Calu3 (cell line): ENCODE measurements around the gene FASTK. TPM values are rescaled to one million over a fixed set of nuclear protein-coding genes. Genes with fewer than 3 reads are reported as not detected.

ENCODE experiments used
- BruUV-seq: library from RNA; stranded (reverse); fragments of 400-500 nt; replicated peaks from 2 replicates; lab custom pipeline; 2021; lab: Mats Ljungman, UMichigan
- CTCF ChIA-PET: fragments of 300-600 bp; sonication (Branson Sonifier 250); formaldehyde crosslinking; loops from one replicate; lab custom pipeline; 2022; ENCODE audit warnings: antibody characterized with exemption; lab: Charles Lee
- DNase-seq: peaks from one replicate; pipeline ENCODE4 v3.0.0; 2022
- H3K27ac Mint-ChIP-seq: one replicate; pipeline ENCODE4 v1.8.0; 2022; ENCODE audit warnings: mixed read lengths; ENCODE audit not compliant: unreplicated experiment
- H3K27me3 Mint-ChIP-seq: one replicate; pipeline ENCODE4 v1.8.0; 2022; ENCODE audit warnings: mixed read lengths; ENCODE audit not compliant: unreplicated experiment
- H3K36me3 Mint-ChIP-seq: one replicate; pipeline ENCODE4 v1.8.0; 2022; ENCODE audit warnings: mild to moderate bottlenecking, moderate library complexity, mixed read lengths; ENCODE audit not compliant: insufficient read depth, unreplicated experiment
- H3K4me1 Mint-ChIP-seq: one replicate; pipeline ENCODE4 v1.8.0; 2022; ENCODE audit warnings: mild to moderate bottlenecking, low read depth, mixed read lengths; ENCODE audit not compliant: unreplicated experiment
- H3K4me3 Mint-ChIP-seq: one replicate; pipeline ENCODE4 v1.8.0; 2022; ENCODE audit warnings: mild to moderate bottlenecking, low read depth, moderate library complexity, mixed read lengths; ENCODE audit not compliant: unreplicated experiment
- H3K9me3 Mint-ChIP-seq: one replicate; pipeline ENCODE4 v1.8.0; 2022; ENCODE audit warnings: low read depth, mixed read lengths; ENCODE audit not compliant: unreplicated experiment
- intact Hi-C: fragments of 100-400 bp; cut with micrococcal nuclease; formaldehyde crosslinking; loops from one replicate; pipeline ENCODE4 v1.10.0; 2022; ENCODE audit not compliant: unreplicated experiment
- total RNA-seq: library from RNA; stranded (reverse); gene quantifications from 2 replicates; pipeline ENCODE4 v1.2.3, GENCODE V29; 2022
- TF ChIP-seq, protein P1 (sequence below): fragments of 200-600 bp; IDR thresholded peaks from one replicate; pipeline ENCODE4 v1.8.0; 2022; ENCODE audit warnings: antibody characterized with exemption; ENCODE audit not compliant: unreplicated experiment

The FASTK gene
- total RNA-seq, 1 experiment from 2014 or later = 113 TPM

DNA sequence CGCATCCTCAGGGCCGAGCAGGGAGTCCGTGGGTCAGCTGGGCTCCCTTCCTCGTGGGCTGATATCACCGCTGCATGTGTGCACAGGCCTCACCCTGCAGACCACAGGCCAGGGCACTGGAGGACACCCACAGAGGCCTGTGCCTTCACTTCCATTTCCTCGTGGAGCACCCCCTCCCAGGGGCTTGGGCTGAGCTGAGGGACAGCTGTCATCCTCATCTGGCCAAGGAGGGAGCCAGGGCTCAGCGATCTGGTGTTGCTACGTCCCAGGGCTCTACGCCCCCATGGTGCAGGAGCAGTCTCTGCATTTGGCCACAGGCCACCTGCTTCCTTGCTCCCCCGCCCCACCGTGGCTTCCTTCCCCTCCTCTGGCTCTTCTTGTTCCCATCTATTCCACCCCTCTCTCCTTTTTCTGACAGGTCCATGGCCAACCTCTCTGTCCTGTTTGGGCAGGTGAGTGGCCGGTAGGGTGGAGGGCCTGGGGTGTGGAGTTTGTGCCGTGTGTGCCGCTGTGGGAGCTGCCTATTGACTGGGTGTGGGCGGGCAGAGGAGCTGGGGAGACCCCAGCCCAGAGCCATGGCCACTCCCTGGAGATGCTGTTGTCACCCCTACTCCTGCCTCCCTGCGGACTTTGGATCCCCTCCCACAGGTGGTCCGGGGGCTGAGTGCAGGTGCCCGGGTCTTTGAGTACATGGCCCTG is 40.6 kb downstream of the FASTK start:
- intact Hi-C loops = no loop called here
- H3K4me3 Mint-ChIP-seq = peak overlapping the region; percentile 13
- no TSS peak for BruUV-seq
- CTCF ChIA-PET = interaction anchor here (1.9 kb wide), 1 partner anchor 12 kb away, joined by 6 read pairs; the partner anchor contains the start of gene ABCB8
- peaks cover 20% of the 10 kb centered on the region for H3K4me1 Mint-ChIP-seq
- no peaks in the 10 kb centered on the region for H3K9me3 Mint-ChIP-seq
- H3K27ac Mint-ChIP-seq = peak overlapping the region; percentile 89
- TF ChIP-seq, protein P1, sequence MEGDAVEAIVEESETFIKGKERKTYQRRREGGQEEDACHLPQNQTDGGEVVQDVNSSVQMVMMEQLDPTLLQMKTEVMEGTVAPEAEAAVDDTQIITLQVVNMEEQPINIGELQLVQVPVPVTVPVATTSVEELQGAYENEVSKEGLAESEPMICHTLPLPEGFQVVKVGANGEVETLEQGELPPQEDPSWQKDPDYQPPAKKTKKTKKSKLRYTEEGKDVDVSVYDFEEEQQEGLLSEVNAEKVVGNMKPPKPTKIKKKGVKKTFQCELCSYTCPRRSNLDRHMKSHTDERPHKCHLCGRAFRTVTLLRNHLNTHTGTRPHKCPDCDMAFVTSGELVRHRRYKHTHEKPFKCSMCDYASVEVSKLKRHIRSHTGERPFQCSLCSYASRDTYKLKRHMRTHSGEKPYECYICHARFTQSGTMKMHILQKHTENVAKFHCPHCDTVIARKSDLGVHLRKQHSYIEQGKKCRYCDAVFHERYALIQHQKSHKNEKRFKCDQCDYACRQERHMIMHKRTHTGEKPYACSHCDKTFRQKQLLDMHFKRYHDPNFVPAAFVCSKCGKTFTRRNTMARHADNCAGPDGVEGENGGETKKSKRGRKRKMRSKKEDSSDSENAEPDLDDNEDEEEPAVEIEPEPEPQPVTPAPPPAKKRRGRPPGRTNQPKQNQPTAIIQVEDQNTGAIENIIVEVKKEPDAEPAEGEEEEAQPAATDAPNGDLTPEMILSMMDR = no peak
- peaks cover 33% of the 10 kb centered on the region for H3K36me3 Mint-ChIP-seq
- no peaks in the 10 kb centered on the region for H3K27me3 Mint-ChIP-seq
- no peak for DNase-seq

DNA sequence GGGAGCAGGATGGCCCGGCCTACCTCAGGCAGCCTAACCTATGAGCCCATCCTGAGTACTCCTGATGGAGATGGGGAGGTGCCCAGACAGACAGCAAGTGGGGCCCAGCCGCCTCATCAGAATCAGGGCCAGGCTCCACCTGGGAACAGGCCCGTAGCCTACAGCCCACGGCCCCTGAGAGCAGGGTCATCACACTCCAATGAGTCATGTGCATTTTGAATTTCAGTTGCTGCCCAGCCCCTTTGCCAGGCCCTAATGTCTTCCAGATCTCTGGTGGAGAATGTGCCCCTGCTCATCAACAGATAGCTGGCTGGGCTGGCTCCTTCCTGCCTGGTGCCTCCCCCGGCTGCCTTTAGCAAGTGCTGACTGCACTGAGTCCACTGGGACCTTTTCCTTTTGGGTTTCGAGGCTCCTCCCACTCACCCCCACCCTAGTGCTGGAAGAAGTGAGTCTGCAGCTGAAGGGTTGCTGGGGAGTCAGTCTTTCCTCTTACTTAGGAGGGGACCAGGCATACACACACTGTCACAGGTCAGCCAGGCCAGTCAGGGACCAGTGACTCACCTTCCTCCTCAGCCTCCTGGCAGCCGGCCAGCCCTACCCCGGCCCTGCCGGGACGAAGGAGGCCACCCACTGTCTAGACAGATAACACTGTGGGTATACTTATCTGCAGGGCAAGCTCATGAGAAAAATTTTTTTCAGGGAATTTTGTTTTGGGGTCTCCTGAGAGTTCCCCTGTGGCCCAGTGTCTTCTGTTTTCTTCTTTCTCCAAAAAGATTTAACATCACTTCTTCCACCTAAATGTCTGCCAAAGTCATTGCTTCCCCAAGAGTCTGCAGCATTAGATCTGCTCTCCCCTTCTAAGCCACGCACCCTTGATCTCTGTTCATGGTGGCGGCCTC is 41.4 kb downstream of the FASTK start:
- Mint-ChIP-seq H3K9me3 (no peaks in the 10 kb centered on the region), H3K36me3 (peaks cover 33% of the 10 kb centered on the region), H3K4me3 (peak overlapping the region; percentile 35), H3K27me3 (no peaks in the 10 kb centered on the region), H3K27ac (peak overlapping the region; percentile 89), H3K4me1 (peaks cover 20% of the 10 kb centered on the region)
- TF ChIP-seq, protein P1 = no peak
- no TSS peak for BruUV-seq
- DNase-seq = peak; percentile 91
- CTCF ChIA-PET = interaction anchor here (1.9 kb wide), 1 partner anchor 11 kb away, joined by 6 read pairs; the partner anchor contains the start of gene ABCB8
- intact Hi-C loops = no loop called here

DNA sequence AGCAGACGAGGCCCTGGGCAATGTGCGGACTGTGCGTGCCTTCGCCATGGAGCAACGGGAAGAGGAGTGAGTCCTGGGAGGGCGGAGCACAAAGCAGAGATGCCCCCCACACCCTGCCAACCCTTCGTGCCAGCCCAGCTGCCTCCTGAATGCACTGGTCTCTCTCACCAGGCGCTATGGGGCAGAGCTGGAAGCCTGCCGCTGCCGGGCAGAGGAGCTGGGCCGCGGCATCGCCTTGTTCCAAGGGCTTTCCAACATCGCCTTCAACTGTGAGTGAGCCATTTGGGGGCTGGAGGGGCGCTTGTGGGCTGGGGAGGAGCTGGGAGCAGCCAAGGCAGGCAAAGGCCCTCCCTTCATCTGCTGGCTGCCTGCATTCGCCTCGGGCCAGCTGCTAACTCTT is 44.7 kb downstream of the FASTK start:
- intact Hi-C loops = no loop called here
- Mint-ChIP-seq H3K36me3 (peaks cover 20% of the 10 kb centered on the region), H3K4me1 (peaks cover 20% of the 10 kb centered on the region), H3K27me3 (no peaks in the 10 kb centered on the region), H3K9me3 (no peaks in the 10 kb centered on the region), H3K27ac (no peak overlapping the region), H3K4me3 (no peak overlapping the region)
- no TSS peak for BruUV-seq
- TF ChIP-seq, protein P1 = no peak
- no peak for DNase-seq
- CTCF ChIA-PET = no interaction called here

DNA sequence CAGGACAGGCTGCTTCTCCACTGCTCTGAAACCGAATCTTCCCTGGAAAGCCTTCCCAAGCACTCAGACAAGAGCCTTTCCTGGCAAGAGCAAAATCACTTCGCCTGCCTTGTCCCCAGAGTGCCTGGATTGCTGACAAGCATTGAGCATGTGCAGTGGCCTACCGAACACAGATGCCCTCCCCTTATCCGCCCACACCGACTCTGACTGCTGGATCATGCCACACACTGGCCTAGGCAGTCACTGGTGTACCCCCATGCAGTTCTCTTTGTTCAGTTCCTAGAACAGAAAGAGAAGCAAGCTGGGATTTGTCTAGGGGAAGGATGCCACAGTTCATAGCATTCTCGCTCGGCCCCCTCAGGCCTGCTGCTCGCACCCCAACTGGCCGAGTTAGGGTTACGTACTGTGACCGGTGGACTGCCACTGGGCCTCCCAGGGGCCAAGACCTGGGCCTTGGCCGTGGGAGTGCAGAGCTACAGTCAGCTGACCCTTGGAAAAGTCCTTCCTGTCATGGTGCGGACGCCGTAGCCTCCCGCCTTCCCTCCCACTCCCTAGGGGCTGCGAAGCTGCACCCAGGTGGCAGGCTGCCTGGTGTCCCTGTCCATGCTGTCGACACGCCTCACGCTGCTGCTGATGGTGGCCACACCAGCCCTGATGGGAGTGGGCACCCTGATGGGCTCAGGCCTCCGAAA is 45.4 kb downstream of the FASTK start:
- Mint-ChIP-seq H3K27me3 (no peaks in the 10 kb centered on the region), H3K36me3 (peaks cover 16% of the 10 kb centered on the region), H3K9me3 (no peaks in the 10 kb centered on the region), H3K27ac (no peak overlapping the region), H3K4me1 (peaks cover 17% of the 10 kb centered on the region), H3K4me3 (no peak overlapping the region)
- TF ChIP-seq, protein P1 = no peak
- no peak for DNase-seq
- CTCF ChIA-PET = no interaction called here
- no TSS peak for BruUV-seq
- intact Hi-C loops = no loop called here
